HG02885 (cell line): ENCODE measurements around the gene ZNF581.

Experiments
- ATAC-seq: cut with Tn5 transposase; IDR thresholded peaks from one replicate; pipeline ENCODE4 v1.9.1; 2021; ENCODE audit warnings: mild to moderate bottlenecking; ENCODE audit not compliant: unreplicated experiment, poor library complexity

ZNF581 gene

GRCh38 chr19:55660991-55661390 is 17.5 kb downstream of the ZNF581 start:
- ATAC-seq = no peak

- no peak for ATAC-seq
Measured at GRCh38 chr19:55661826-55662225, 18.4 kb downstream of the ZNF581 start.

GRCh38 chr19:55663846-55664536 is 20.5 kb downstream of the ZNF581 start:
- ATAC-seq = no peak

GRCh38 chr19:55666343-55667005 is 23.0 kb downstream of the ZNF581 start:
- ATAC-seq = no peak

GRCh38 chr19:55667006-55667381 is 23.5 kb downstream of the ZNF581 start:
- no peak for ATAC-seq

GRCh38 chr19:55667511-55667910 is 24.1 kb downstream of the ZNF581 start:
- no peak for ATAC-seq

GRCh38 chr19:55667958-55668357 is 24.5 kb downstream of the ZNF581 start:
- ATAC-seq = no peak

GRCh38 chr19:55668603-55669348 is 25.3 kb downstream of the ZNF581 start:
- no peak for ATAC-seq

GRCh38 chr19:55669418-55670279 is 26.2 kb downstream of the ZNF581 start:
- ATAC-seq = no peak

GRCh38 chr19:55670280-55671053 is 27.0 kb downstream of the ZNF581 start:
- ATAC-seq = no peak

GRCh38 chr19:55671054-55671378 is 27.6 kb downstream of the ZNF581 start:
- ATAC-seq = no peak

GRCh38 chr19:55672418-55672817 is 29.0 kb downstream of the ZNF581 start:
- ATAC-seq = no peak

GRCh38 chr19:55673465-55673864 is 30.0 kb downstream of the ZNF581 start:
- no peak for ATAC-seq

- no peak for ATAC-seq
Measured at GRCh38 chr19:55673889-55674288, 30.4 kb downstream of the ZNF581 start.

- ATAC-seq = no peak
Measured at GRCh38 chr19:55674459-55674840, 31.0 kb downstream of the ZNF581 start.

GRCh38 chr19:55674841-55675660 is 31.6 kb downstream of the ZNF581 start, which contains the start of gene EPN1:
Gene EPN1, plus strand, starts transcription at chr19:55675226. Its CDS starts 3,402 bp downstream, at chr19:55678628.
- ATAC-seq = peak; percentile 72

GRCh38 chr19:55675661-55676354 is 32.4 kb downstream of the ZNF581 start:
- ATAC-seq = no peak

- ATAC-seq = no peak
Measured at GRCh38 chr19:55676383-55676782, 32.9 kb downstream of the ZNF581 start.
